GM12878 (cell line): Measurements from ENCODE around the gene RFK. TPM values are rescaled to one million over a fixed set of nuclear protein-coding genes. Genes with fewer than 3 reads are reported as not detected.

Experiments
- ATAC-seq: fragments of 200-7000 bp; cut with Tn5 transposase; 3 replicates; pipeline ENCODE4 v1.9.1; 2020; ENCODE audit warnings: mild to moderate bottlenecking, moderate library complexity
- BruUV-seq: library from RNA; stranded (reverse); fragments of 400-500 nt; replicated peaks from 2 replicates; lab custom pipeline; 2021; lab: Mats Ljungman, UMichigan
- CTCF ChIA-PET: fragments of 300-600 bp; sonication (Branson Sonifier 250); formaldehyde crosslinking; extraction: SDS; loops from one replicate; lab custom pipeline; 2021; ENCODE audit warnings: inconsistent platforms; lab: Yijun Ruan, JAX
- POLR2A ChIA-PET: fragments of 350-600 bp; formaldehyde crosslinking; extraction: SDS; loops from one replicate; lab custom pipeline; 2021; ENCODE audit warnings: inconsistent platforms; lab: Charles Lee
- RAD21 ChIA-PET: fragments of 300-600 bp; sonication (Branson Sonifier 250); formaldehyde crosslinking; loops from one replicate; lab custom pipeline; 2023; ENCODE audit warnings: antibody characterized with exemption; ENCODE audit not compliant: unreplicated experiment; lab: Charles Lee
- SMC1A ChIA-PET: fragments of 300-600 bp; sonication (Branson Sonifier 250); formaldehyde crosslinking; loops from one replicate; lab custom pipeline; 2023; ENCODE audit not compliant: unreplicated experiment, uncharacterized antibody; lab: Charles Lee
- DNase-seq: peaks from one replicate; pipeline ENCODE4 v3.0.0-alpha.2; 2011; ENCODE audit warnings: low read depth, low spot score
- FAIRE-seq: peaks from 3 replicates; lab custom pipeline; 2011; peaks lifted over from hg19 to GRCh38; lab: Jason Lieb, UNC
- H2AFZ ChIP-seq: 2 replicates; pipeline ENCODE4 v1.6.0; 2011; ENCODE audit warnings: low read depth, low read length, control low read depth; ENCODE audit not compliant: control insufficient read depth
- H3K27ac ChIP-seq: 2 replicates; pipeline ENCODE4 v1.5.1; 2011; ENCODE audit warnings: control low read depth; ENCODE audit not compliant: control insufficient read depth, insufficient read depth
- H3K27me3 ChIP-seq, 2 experiments: replicated peaks in 1 of 2; 2 replicates each; pipeline versions ENCODE4 v1.6.0 to v1.6.1; 2011; ENCODE audit warnings: low read length in 1 of 2; ENCODE audit not compliant: control insufficient read depth in 2 of 2, insufficient read depth in 2 of 2
- H3K36me3 ChIP-seq, 2 experiments: 2 replicates each; pipeline ENCODE4 v1.5.1; 2011; ENCODE audit warnings: low read length in 1 of 2; ENCODE audit not compliant: control insufficient read depth in 2 of 2, insufficient read depth in 2 of 2
- H3K4me1 ChIP-seq: 2 replicates; pipeline ENCODE4 v1.6.1; 2011; ENCODE audit warnings: mild to moderate bottlenecking, low read length, moderate library complexity, mixed read lengths; ENCODE audit not compliant: control insufficient read depth, insufficient read depth
- H3K4me2 ChIP-seq: 2 replicates; pipeline ENCODE4 v1.6.0; 2011; ENCODE audit warnings: control low read depth; ENCODE audit not compliant: control insufficient read depth, insufficient read depth
- H3K4me3 ChIP-seq: fragments of 200-600 bp; sonication (generic); 2 replicates; pipeline ENCODE4 v1.5.1; 2016
- H3K79me2 ChIP-seq: 2 replicates; pipeline ENCODE4 v1.6.0; 2011; ENCODE audit warnings: low read length; ENCODE audit not compliant: control insufficient read depth, insufficient read depth
- H3K9ac ChIP-seq: 2 replicates; pipeline ENCODE4 v1.8.0; 2011; ENCODE audit warnings: low read length, control low read depth, mixed read lengths; ENCODE audit not compliant: control insufficient read depth, insufficient read depth
- H3K9me3 ChIP-seq: replicated peaks from 3 replicates; pipeline ENCODE4 v1.5.1; 2011; ENCODE audit warnings: mild to moderate bottlenecking, low read length; ENCODE audit not compliant: control insufficient read depth, insufficient read depth
- H4K20me1 ChIP-seq: 2 replicates; pipeline ENCODE4 v1.6.0; 2011; ENCODE audit not compliant: control insufficient read depth, insufficient read depth
- ATF7 ChIP-seq: fragments of 450-650 bp; IDR thresholded peaks from 2 replicates; pipeline ENCODE4 v1.6.1; 2016; ENCODE audit warnings: low read depth, mild to moderate bottlenecking
- CBX5 ChIP-seq: sonication (generic); IDR thresholded peaks from 2 replicates; pipeline ENCODE4 v1.6.1; 2016; ENCODE audit warnings: low read depth, moderate library complexity, mild to moderate bottlenecking, inconsistent platforms
- CHD1 ChIP-seq: IDR thresholded peaks from 2 replicates; pipeline ENCODE4 v1.6.1; 2012; ENCODE audit warnings: low read depth, low read length, improper control_type of control experiment
- GATAD2B ChIP-seq: fragments of 450-650 bp; conservative IDR thresholded peaks from 2 replicates; pipeline ENCODE4 v1.6.1; 2017; ENCODE audit warnings: low read depth, mild to moderate bottlenecking, moderate library complexity
- JUNB ChIP-seq: IDR thresholded peaks from 2 replicates; pipeline ENCODE4 v1.6.1; 2016; ENCODE audit warnings: antibody characterized with exemption, mild to moderate bottlenecking
- PAX8 ChIP-seq: fragments of 450-650 bp; IDR thresholded peaks from 2 replicates; pipeline ENCODE4 v1.6.1; 2017; ENCODE audit warnings: mild to moderate bottlenecking, moderate library complexity
- POLR2AphosphoS2 ChIP-seq: IDR thresholded peaks from 2 replicates; pipeline ENCODE4 v1.6.1; 2011; ENCODE audit warnings: low read depth, mild to moderate bottlenecking, low read length, improper control_type of control experiment, moderate library complexity
- RB1 ChIP-seq: fragments of 450-650 bp; formaldehyde crosslinking; IDR thresholded peaks from 2 replicates; pipeline ENCODE4 v1.6.1; 2017; ENCODE audit warnings: mild to moderate bottlenecking, borderline replicate concordance
- SMAD5 ChIP-seq: IDR thresholded peaks from 2 replicates; pipeline ENCODE4 v1.6.1; 2016; ENCODE audit warnings: antibody characterized with exemption, low read depth
- STAT3 ChIP-seq: IDR thresholded peaks from 2 replicates; pipeline ENCODE4 v1.6.1; 2011; ENCODE audit warnings: low read depth, low read length, improper control_type of control experiment
- TARDBP ChIP-seq: IDR thresholded peaks from 2 replicates; pipeline ENCODE4 v1.6.1; 2016; ENCODE audit warnings: borderline replicate concordance
- ZBED1 ChIP-seq: IDR thresholded peaks from 2 replicates; pipeline ENCODE4 v1.6.1; 2016; ENCODE audit warnings: borderline replicate concordance
- WGBS: methylation state at CpG from one replicate; pipeline ENCODE4 v1.1.6; 2016; ENCODE audit warnings: low lambda C conversion rate; ENCODE audit not compliant: insufficient replicate concordance, insufficient coverage; ENCODE audit errors: missing lambda C conversion rate; 5-methylcytosine and 5-hydroxymethylcytosine counted together
- in situ Hi-C: fragments of 300-500 bp; cut with MboI; formaldehyde crosslinking; loops from 9 replicates; pipeline ENCODE4 v1.14.3; 2018; ENCODE audit warnings: mixed read lengths
- intact Hi-C: fragments of 100-400 bp; cut with micrococcal nuclease; formaldehyde crosslinking; loops from one replicate; pipeline ENCODE4 v1.14.2; 2022; ENCODE audit not compliant: unreplicated experiment
- polyA plus RNA-seq, 11 experiments: library from polyadenylated mRNA; depleted of rRNA in 4 of 11; unstranded in 6 of 11; stranded (reverse) in 5 of 11; fragments of >200 nt; fragmentation: Nextera tagmentation in 4 of 11; fragmentation: Illumina TruSeq in 1 of 11; extraction: Ambion mirVana in 4 of 11; extraction: Trizol in 1 of 11; gene quantifications; 1 replicate in 1 of 11; 2 replicates in 10 of 11; pipeline versions ENCODE4 v1.2.1 to v1.2.3, GENCODE V29; 2011 to 2016; ENCODE audit warnings: inconsistent platforms in 2 of 11, missing spikeins in 2 of 11, low read depth in 1 of 11
- total RNA-seq, 4 experiments: library from RNA; depleted of rRNA in 3 of 4; stranded (reverse); fragments of >200 nt in 3 of 4; fragmentation: Illumina TruSeq in 1 of 4; extraction: Trizol in 1 of 4; gene quantifications; 2 replicates each; pipeline versions ENCODE4 v1.2.1 to v1.2.3, GENCODE V29; 2013 to 2021
- TF ChIP-seq, protein P1 (sequence below): IDR thresholded peaks from 2 replicates; pipeline ENCODE4 v1.6.1; 2011; ENCODE audit warnings: borderline replicate concordance, low read depth, mild to moderate bottlenecking, moderate library complexity, mixed read lengths, low read length; ENCODE audit not compliant: insufficient read depth; ENCODE audit errors: extremely low read length

RFK gene
- total and polyA plus RNA-seq, 10 of the 15 experiments (the other 5 are each of a cell fraction or from before 2014, with no cell fraction given), result 4.4 to 18.6 (median 11.6) TPM

DNA sequence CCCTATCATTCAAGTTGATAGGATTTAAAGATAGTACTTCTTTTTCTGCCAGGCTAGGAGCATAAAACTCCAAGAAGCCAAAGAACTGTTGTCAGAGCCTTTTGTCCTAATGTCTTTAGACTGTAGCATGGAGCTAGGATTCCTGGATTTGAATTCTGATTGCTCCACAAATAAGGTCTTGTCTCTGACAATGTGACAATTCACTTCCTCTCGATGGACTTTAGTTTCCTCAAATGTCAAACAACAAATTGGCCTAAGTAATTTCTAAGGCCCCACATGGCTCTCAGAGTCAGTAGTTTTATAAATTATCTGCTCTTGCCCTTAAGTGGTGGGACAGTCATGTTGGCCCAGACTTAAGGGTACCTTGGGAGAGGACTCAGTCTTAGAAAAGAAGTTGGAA, 36.7 kb downstream of the RFK start:
- in situ Hi-C loops (no loop called here), intact Hi-C loops (no loop called here)
- RAD21 ChIA-PET, result no interaction called here
- no peak for TF ChIP-seq SMAD5
- no peak for TF ChIP-seq JUNB
- TF ChIP-seq ATF7, result no peak
- TF ChIP-seq CBX5, result no peak
- no peak for TF ChIP-seq TARDBP
- TF ChIP-seq POLR2AphosphoS2, result no peak
- TF ChIP-seq PAX8, result no peak
- TF ChIP-seq RB1, result no peak
- no peak for TF ChIP-seq STAT3
- no peak for TF ChIP-seq ZBED1
- TF ChIP-seq, protein P1, sequence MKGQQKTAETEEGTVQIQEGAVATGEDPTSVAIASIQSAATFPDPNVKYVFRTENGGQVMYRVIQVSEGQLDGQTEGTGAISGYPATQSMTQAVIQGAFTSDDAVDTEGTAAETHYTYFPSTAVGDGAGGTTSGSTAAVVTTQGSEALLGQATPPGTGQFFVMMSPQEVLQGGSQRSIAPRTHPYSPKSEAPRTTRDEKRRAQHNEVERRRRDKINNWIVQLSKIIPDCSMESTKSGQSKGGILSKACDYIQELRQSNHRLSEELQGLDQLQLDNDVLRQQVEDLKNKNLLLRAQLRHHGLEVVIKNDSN, result no peak
- TF ChIP-seq GATAD2B, result no peak
- TF ChIP-seq CHD1, result no peak
- Histone ChIP-seq H3K9me3 (no peaks in the 10 kb centered on the region), H4K20me1 (no peaks in the 10 kb centered on the region), H3K27me3 (peaks cover 1 to 4% of the 10 kb centered on the region in 2 experiments; a peak in 2 of 4 replicates), H3K4me3 (no peak overlapping the region), H3K4me2 (no peak overlapping the region), H3K4me1 (no peaks in the 10 kb centered on the region), H2AFZ (no peak overlapping the region), H3K36me3 (no peaks in the 10 kb centered on the region), H3K9ac (no peak overlapping the region), H3K79me2 (no peaks in the 10 kb centered on the region), H3K27ac (no peak overlapping the region)
- SMC1A ChIA-PET, result no interaction called here
- FAIRE-seq (no peak), ATAC-seq (no peak), DNase-seq (no peak)
- BruUV-seq, result no TSS peak
- POLR2A ChIA-PET, result no interaction called here
- 33% methylated on average over 1 of the region's 1 CpG for WGBS
- CTCF ChIA-PET, result interaction anchor here (1.5 kb wide), 1 partner anchor 11 kb away, joined by 3 read pairs; no protein-coding TSS in a partner anchor
